ENCODE results near the gene GLYR1. TPM values are rescaled to one million over a fixed set of nuclear protein-coding genes. Genes with fewer than 3 reads are reported as not detected.

The GLYR1 gene
- total and polyA plus RNA-seq, 2 of the 4 experiments (the other 2 are of a cell fraction), result 26.0 to 54.2 TPM

GRCh38 chr16:4850211-4850610 is 3.1 kb upstream of the GLYR1 start:
- no peak overlapping the region for H3K18ac ChIP-seq (ENCODE audit: low read depth, low read length)
- H2BK120ac ChIP-seq (ENCODE audit: low read depth, low read length), result no peak overlapping the region
- H3K4me3 ChIP-seq (ENCODE audit: insufficient read depth, low read depth, low read length), result no peak overlapping the region
- no peak overlapping the region for H2BK20ac ChIP-seq (ENCODE audit: low read depth, low read length)
- ATAC-seq (ENCODE audit: low read depth) (no peak), DNase-seq (peak; percentile 6)
- ChIA-PET CTCF (no interaction called here), POLR2A (ENCODE audit: unreplicated experiment) (no interaction called here)
- in situ Hi-C loops (cut with MboI; ENCODE audit: low sequenced_read_pairs), result no loop called here
- peaks cover 14% of the 10 kb centered on the region for H3K36me3 ChIP-seq (ENCODE audit: control insufficient read depth, insufficient read depth, low read length)
- WGBS, 2 experiments (ENCODE audit: extremely low coverage in 2 of 2, insufficient read length in 1 of 2), result no CpG with 5 or more reads among the region's 3 CpGs
- no peak overlapping the region; the same call in 1 of the 2 replicates for H3K14ac ChIP-seq (replicated peaks; ENCODE audit: low read depth, low read length)
- H2BK15ac ChIP-seq (ENCODE audit: low read depth, low read length), result no peak overlapping the region
- TF ChIP-seq RFX5 (IDR thresholded peaks at IDR 0.05; ENCODE audit: low read depth, low read length), result no peak
- TF ChIP-seq CTCF (conservative IDR thresholded peaks at IDR 0.05; ENCODE audit: low read depth, low read length), result no peak
- no peak for TF ChIP-seq CEBPB (IDR thresholded peaks at IDR 0.05; ENCODE audit: low read depth, low read length)
- no peak for TF ChIP-seq SMC3 (IDR thresholded peaks at IDR 0.05; ENCODE audit: low read depth, low read length)
- no peak for TF ChIP-seq FOS (IDR thresholded peaks at IDR 0.05; ENCODE audit: low read depth, low read length)
- no peak for TF ChIP-seq USF2 (IDR thresholded peaks at IDR 0.05; ENCODE audit: low read depth, low read length)
- TF ChIP-seq CHD1 (IDR thresholded peaks at IDR 0.05; ENCODE audit: low read depth, low read length), result no peak
- no peak overlapping the region for H2BK5ac ChIP-seq (ENCODE audit: low read depth, low read length, poor library complexity, severe bottlenecking)
- H3K4ac ChIP-seq (ENCODE audit: low read depth, low read length), result no peak overlapping the region
- intact Hi-C loops (cut with micrococcal nuclease), result no loop called here
- H2AFZ ChIP-seq (replicated peaks; ENCODE audit: low read length, poor library complexity), result no peak overlapping the region
- peaks cover 10 to 65% of the 10 kb centered on the region in 2 experiments; a peak in 3 of 4 replicates for H3K79me1 ChIP-seq (ENCODE audit: low read depth in 1 of 2, low read length in 2 of 2)
- no peaks in the 10 kb centered on the region for H3K9me3 ChIP-seq (ENCODE audit: control insufficient read depth, insufficient read depth, low read length)
- peaks cover 4% of the 10 kb centered on the region; the same call in 1 of the 2 replicates for H3K9me1 ChIP-seq (ENCODE audit: insufficient read depth, low read length)
- BruUV-seq (replicated peaks), result no TSS peak
- H3K56ac ChIP-seq (ENCODE audit: extremely low read depth, insufficient read depth, low read length), result no peak overlapping the region
- H4K8ac ChIP-seq (ENCODE audit: low read depth in 2 of 2, low read length in 2 of 2), result no peak overlapping the region
- no peak overlapping the region for H3K9ac ChIP-seq (ENCODE audit: low read depth, low read length)
- no peak overlapping the region for H4K91ac ChIP-seq (ENCODE audit: insufficient read depth, low read depth, low read length)
- H2AK5ac ChIP-seq (ENCODE audit: low read depth, low read length), result no peak overlapping the region
- H3K23ac ChIP-seq (ENCODE audit: low read depth, low read length), result peak overlapping the region; percentile 63
- H2AK9ac ChIP-seq (replicated peaks; ENCODE audit: low read depth, low read length, poor library complexity), result no peak overlapping the region
- dilution Hi-C loops (cut with HindIII; ENCODE audit: low sequenced_read_pairs, unreplicated experiment), result no loop called here
- peaks cover 57% of the 10 kb centered on the region for H4K20me1 ChIP-seq (ENCODE audit: insufficient read depth, low read length)
- H3K27ac ChIP-seq (ENCODE audit: insufficient read depth, low read length), result no peak overlapping the region
- H4K5ac ChIP-seq (ENCODE audit: low read depth, low read length), result no peak overlapping the region
- H3K4me2 ChIP-seq (ENCODE audit: low read depth, low read length), result peak overlapping the region; percentile 75
- H3K4me1 ChIP-seq (ENCODE audit: control insufficient read depth, insufficient read depth, low read length), result peaks cover 11% of the 10 kb centered on the region
- H3K27me3 ChIP-seq (ENCODE audit: control insufficient read depth, insufficient read depth, low read length), result no peaks in the 10 kb centered on the region
